ENCODE data around the gene KRT2.

KRT2 gene

DNA sequence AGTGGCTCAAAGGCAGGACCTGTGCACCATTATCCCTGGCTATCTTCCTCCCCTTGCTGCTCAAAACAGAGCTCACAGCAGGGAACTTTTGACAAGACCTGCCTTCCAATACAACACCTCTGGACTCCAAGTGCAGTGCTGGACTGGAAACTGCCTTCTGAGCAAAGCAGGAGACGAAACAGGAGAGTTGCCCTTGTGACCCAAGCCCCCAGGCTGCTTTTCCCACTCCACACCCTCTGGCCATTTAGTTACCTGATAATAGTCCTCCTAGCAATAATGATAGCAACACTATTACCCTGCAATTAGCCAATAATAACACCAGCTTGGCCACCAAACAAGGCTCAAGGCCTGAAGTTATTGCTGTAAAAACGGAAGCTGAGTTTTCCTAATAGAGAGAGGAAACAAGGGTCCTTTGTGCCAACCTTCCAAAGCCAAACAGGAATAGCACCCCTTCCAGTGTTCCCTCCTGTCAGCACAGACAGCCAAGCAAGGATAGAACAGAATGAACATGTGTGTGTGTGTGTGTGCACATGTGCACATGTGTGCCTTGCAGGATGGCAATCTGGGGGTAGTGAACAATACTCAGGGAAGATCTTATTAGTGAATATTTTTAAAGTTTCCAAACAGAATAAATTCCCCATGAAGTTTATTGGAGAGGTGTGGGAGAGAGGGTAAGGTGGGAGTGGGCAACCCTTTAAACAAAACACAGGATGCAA is 24.5 kb downstream of the KRT2 start:
- peak overlapping the region; percentile 76 for H3K27ac ChIP-seq
- TF ChIP-seq ZFX (IDR thresholded peaks at IDR 0.05): no peak
- TF ChIP-seq, protein P1, sequence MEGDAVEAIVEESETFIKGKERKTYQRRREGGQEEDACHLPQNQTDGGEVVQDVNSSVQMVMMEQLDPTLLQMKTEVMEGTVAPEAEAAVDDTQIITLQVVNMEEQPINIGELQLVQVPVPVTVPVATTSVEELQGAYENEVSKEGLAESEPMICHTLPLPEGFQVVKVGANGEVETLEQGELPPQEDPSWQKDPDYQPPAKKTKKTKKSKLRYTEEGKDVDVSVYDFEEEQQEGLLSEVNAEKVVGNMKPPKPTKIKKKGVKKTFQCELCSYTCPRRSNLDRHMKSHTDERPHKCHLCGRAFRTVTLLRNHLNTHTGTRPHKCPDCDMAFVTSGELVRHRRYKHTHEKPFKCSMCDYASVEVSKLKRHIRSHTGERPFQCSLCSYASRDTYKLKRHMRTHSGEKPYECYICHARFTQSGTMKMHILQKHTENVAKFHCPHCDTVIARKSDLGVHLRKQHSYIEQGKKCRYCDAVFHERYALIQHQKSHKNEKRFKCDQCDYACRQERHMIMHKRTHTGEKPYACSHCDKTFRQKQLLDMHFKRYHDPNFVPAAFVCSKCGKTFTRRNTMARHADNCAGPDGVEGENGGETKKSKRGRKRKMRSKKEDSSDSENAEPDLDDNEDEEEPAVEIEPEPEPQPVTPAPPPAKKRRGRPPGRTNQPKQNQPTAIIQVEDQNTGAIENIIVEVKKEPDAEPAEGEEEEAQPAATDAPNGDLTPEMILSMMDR (conservative IDR thresholded peaks at IDR 0.05): no peak

- no peak overlapping the region for H3K27ac ChIP-seq
- no peak for TF ChIP-seq ZFX (IDR thresholded peaks at IDR 0.05)
- TF ChIP-seq, protein P1 (conservative IDR thresholded peaks at IDR 0.05): no peak
Observed at GRCh38 chr12:52622349-52622748, 29.7 kb downstream of the KRT2 start.

- TF ChIP-seq, protein P1 (conservative IDR thresholded peaks at IDR 0.05): no peak
- no peak for TF ChIP-seq ZFX (IDR thresholded peaks at IDR 0.05)
- H3K27ac ChIP-seq: no peak overlapping the region
Observed at GRCh38 chr12:52618866-52619265, 33.1 kb downstream of the KRT2 start.

GRCh38 chr12:52618216-52618615 is 33.8 kb downstream of the KRT2 start, which contains the start of gene KRT73:
KRT73 (minus strand) TSS chr12:52618559; CDS start chr12:52618524, 35 bp downstream.
- TF ChIP-seq, protein P1 (conservative IDR thresholded peaks at IDR 0.05): no peak
- no peak for TF ChIP-seq ZFX (IDR thresholded peaks at IDR 0.05)
- H3K27ac ChIP-seq: no peak within 1 kb of the TSS

DNA sequence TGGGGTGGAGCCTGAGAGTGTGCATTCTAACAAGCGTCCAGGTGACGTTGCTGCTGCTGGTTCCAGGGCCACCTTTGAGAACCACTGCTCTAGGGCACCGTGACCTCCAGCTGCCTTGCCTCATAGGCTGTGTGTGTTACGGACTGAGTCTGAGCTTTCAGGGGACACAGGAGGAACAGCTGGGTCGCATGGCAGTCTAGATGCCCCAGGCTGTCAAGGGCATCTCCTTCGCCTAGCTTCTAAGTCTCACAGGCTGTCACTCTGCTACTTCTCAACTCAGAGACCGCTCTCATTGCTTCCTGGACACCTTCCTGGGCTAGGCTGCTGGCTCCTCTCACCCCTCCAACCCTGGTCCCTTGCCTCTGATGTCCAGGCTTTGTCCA is 34.6 kb downstream of the KRT2 start:
- H3K27ac ChIP-seq: no peak overlapping the region
- TF ChIP-seq, protein P1 (conservative IDR thresholded peaks at IDR 0.05): no peak
- no peak for TF ChIP-seq ZFX (IDR thresholded peaks at IDR 0.05)

DNA sequence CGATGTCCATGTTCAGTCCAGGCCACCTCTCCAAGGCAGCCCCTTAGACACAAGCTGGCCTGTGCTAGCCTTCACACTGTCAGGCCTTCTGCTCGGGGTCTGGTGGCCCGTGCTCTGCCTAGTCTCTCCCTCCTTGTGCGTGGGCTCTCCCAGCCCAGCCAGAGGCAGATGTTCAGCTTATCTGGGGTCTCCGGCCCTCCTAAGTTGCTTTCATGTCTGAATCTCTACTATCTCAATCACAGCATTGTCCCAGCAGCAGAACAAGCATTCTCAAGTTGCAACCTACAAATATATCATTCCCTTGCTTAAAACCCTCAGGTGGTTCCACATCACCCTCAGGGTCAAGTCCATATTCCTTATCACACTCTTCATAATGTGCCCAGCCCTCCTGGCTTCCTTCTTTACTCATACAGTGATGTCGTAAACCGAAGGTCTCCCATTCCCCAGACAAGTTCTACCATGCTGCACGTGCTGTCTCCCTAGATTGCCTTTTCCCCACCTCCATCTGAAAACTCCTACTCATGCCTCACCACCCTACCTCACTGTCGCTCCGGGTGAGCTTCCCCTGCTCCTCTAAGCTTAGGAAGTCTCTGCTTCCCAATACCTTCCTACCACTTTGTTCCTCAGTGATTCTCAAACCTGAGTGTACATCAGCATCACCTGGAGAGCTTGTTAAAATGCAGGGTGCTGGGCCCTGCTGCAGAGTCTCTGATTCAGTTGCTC is 35.2 kb downstream of the KRT2 start:
- no peak overlapping the region for H3K27ac ChIP-seq
- TF ChIP-seq ZFX (IDR thresholded peaks at IDR 0.05): no peak
- TF ChIP-seq, protein P1 (conservative IDR thresholded peaks at IDR 0.05): no peak

GRCh38 chr12:52615912-52616311 is 36.1 kb downstream of the KRT2 start:
- no peak overlapping the region for H3K27ac ChIP-seq
- no peak for TF ChIP-seq ZFX (IDR thresholded peaks at IDR 0.05)
- TF ChIP-seq, protein P1 (conservative IDR thresholded peaks at IDR 0.05): no peak
